Measurements from ENCODE around the gene PLCB1.

- TF ChIP-seq POLR2A (IDR thresholded peaks at IDR 0.05; ENCODE audit: low read depth, low read length): no peak
- no peak for TF ChIP-seq POLR2AphosphoS5 (IDR thresholded peaks at IDR 0.05; ENCODE audit: low read depth, low read length)
These were observed 118.6 kb downstream of the PLCB1 start for GRCh38 chr20:8250539-8251200.
